ENCODE results near the gene SPO11. TPM values are rescaled to one million over a fixed set of nuclear protein-coding genes. Genes with fewer than 3 reads are reported as not detected.

The SPO11 gene
- total RNA-seq, 1 experiment from 2014 or later: not detected

DNA sequence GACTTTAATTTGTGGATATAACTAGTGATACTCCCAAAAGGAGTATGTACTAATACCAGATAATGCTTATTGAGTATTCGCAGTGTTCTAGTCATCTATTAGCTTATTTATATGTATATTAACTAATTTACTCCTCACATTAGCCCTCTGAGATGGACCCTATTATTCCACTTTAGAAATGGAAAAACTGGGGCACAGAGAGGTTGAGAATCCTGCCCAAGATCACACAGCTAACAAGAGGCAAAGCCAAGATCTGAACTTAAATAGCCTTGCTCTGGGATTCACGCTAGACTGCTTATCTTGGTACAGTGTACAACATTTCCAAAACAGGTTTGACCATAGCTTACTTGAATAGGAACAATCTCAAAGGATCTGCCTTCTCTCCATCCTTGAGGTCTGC, 8.5 kb upstream of the SPO11 start:
- intact Hi-C loops (cut with micrococcal nuclease): no loop called here
- CTCF ChIA-PET: interaction anchor here (0.6 to 3.6 kb wide), 8 partner anchors 8 to 234 kb away, joined by 3 to 24 read pairs (median 4); partner anchors contain the start of gene SPO11
- H3K27ac Mint-ChIP-seq (ENCODE audit: low read depth, unreplicated experiment): no peak overlapping the region

DNA sequence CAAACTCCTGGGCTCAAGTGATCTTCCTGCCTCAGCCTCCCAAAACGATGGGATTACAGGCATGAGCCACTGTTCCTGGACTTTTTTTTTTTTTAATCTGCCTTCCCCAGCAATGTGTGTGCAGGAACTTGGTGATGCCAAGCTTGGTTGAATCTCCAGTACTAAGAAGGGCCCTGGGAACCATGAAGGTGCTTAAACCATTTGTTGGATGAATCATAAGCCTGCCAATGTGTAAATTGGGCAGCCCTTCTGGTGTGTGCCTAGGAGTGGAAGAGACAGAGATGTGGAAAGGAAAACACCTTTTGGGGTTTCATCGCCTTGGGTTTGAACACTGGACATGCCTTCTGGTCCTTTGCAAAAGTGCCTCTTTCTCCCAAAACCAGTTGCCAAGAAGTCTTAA, 7.1 kb upstream of the SPO11 start:
- intact Hi-C loops (cut with micrococcal nuclease): no loop called here
- Mint-ChIP-seq H3K4me3 (ENCODE audit: unreplicated experiment) (no peak overlapping the region), H3K4me1 (ENCODE audit: insufficient read depth, unreplicated experiment) (peaks cover 20% of the 10 kb centered on the region), H3K27ac (ENCODE audit: low read depth, unreplicated experiment) (peak overlapping the region; percentile 26), H3K9me3 (ENCODE audit: unreplicated experiment) (no peaks in the 10 kb centered on the region), H3K27me3 (ENCODE audit: insufficient read depth, unreplicated experiment) (no peaks in the 10 kb centered on the region), H3K36me3 (ENCODE audit: insufficient read depth, unreplicated experiment) (no peaks in the 10 kb centered on the region)
- TF ChIP-seq, protein P1, sequence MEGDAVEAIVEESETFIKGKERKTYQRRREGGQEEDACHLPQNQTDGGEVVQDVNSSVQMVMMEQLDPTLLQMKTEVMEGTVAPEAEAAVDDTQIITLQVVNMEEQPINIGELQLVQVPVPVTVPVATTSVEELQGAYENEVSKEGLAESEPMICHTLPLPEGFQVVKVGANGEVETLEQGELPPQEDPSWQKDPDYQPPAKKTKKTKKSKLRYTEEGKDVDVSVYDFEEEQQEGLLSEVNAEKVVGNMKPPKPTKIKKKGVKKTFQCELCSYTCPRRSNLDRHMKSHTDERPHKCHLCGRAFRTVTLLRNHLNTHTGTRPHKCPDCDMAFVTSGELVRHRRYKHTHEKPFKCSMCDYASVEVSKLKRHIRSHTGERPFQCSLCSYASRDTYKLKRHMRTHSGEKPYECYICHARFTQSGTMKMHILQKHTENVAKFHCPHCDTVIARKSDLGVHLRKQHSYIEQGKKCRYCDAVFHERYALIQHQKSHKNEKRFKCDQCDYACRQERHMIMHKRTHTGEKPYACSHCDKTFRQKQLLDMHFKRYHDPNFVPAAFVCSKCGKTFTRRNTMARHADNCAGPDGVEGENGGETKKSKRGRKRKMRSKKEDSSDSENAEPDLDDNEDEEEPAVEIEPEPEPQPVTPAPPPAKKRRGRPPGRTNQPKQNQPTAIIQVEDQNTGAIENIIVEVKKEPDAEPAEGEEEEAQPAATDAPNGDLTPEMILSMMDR (IDR thresholded peaks at IDR 0.05; ENCODE audit: unreplicated experiment): no peak
- no TSS peak for BruUV-seq (replicated peaks)
- CTCF ChIA-PET: interaction anchor here (0.6 to 3.6 kb wide), 12 partner anchors 7 to 232 kb away, joined by 3 to 24 read pairs (median 4); partner anchors contain the start of gene RAE1
- peak; percentile 38 for DNase-seq (ENCODE audit: unreplicated experiment)
- POLR2A ChIA-PET: interaction anchor here (0.6 to 2.3 kb wide), 21 partner anchors 8 to 815 kb away, joined by 3 to 29 read pairs (median 4); no protein-coding TSS in a partner anchor

More for the DNA sequence above, 8.5 kb upstream of the SPO11 start:
- Mint-ChIP-seq H3K9me3 (ENCODE audit: unreplicated experiment) (no peaks in the 10 kb centered on the region), H3K27me3 (ENCODE audit: insufficient read depth, unreplicated experiment) (no peaks in the 10 kb centered on the region), H3K4me1 (ENCODE audit: insufficient read depth, unreplicated experiment) (peaks cover 13% of the 10 kb centered on the region), H3K4me3 (ENCODE audit: unreplicated experiment) (no peak overlapping the region), H3K36me3 (ENCODE audit: insufficient read depth, unreplicated experiment) (no peaks in the 10 kb centered on the region)
- TF ChIP-seq, protein P1 (IDR thresholded peaks at IDR 0.05; ENCODE audit: unreplicated experiment): no peak
- BruUV-seq (replicated peaks): no TSS peak
- no peak for DNase-seq (ENCODE audit: unreplicated experiment)
- POLR2A ChIA-PET: no interaction called here

DNA sequence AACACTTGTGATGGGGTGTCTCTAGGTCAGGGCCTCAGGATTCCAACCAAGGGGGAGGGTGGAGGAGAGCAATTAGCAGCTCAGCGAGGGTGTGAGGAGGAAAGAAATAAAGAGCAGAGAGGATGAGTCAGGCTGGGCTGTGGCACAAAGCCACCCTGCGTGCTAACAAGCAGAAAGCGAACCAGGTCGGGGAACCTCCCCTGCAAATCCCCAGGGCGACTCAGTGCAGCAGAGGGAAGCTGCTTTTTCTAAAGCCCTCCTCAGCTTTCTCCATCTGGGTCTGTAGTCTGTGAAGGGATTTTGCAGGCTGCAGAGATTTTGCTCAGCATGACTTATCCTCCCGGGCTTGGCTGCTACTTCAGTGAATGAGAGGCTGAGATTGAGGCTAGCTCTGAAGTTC, 6.6 kb upstream of the SPO11 start:
- CTCF ChIA-PET: interaction anchor here (0.6 to 3.6 kb wide), 10 partner anchors 8 to 233 kb away, joined by 3 to 24 read pairs (median 5); no protein-coding TSS in a partner anchor
- no peaks in the 10 kb centered on the region for H3K9me3 Mint-ChIP-seq (ENCODE audit: unreplicated experiment)
- no peaks in the 10 kb centered on the region for H3K36me3 Mint-ChIP-seq (ENCODE audit: insufficient read depth, unreplicated experiment)
- intact Hi-C loops (cut with micrococcal nuclease): no loop called here
- no peak overlapping the region for H3K4me3 Mint-ChIP-seq (ENCODE audit: unreplicated experiment)
- POLR2A ChIA-PET: interaction anchor here (0.6 to 2.3 kb wide), 23 partner anchors 8 to 280 kb away, joined by 3 to 29 read pairs (median 4); no protein-coding TSS in a partner anchor
- DNase-seq (ENCODE audit: unreplicated experiment): peak; percentile 89
- H3K4me1 Mint-ChIP-seq (ENCODE audit: insufficient read depth, unreplicated experiment): peaks cover 20% of the 10 kb centered on the region
- H3K27me3 Mint-ChIP-seq (ENCODE audit: insufficient read depth, unreplicated experiment): no peaks in the 10 kb centered on the region
- TF ChIP-seq, protein P1 (IDR thresholded peaks at IDR 0.05; ENCODE audit: unreplicated experiment): no peak
- no TSS peak for BruUV-seq (replicated peaks)
- H3K27ac Mint-ChIP-seq (ENCODE audit: low read depth, unreplicated experiment): peak overlapping the region; percentile 26

DNA sequence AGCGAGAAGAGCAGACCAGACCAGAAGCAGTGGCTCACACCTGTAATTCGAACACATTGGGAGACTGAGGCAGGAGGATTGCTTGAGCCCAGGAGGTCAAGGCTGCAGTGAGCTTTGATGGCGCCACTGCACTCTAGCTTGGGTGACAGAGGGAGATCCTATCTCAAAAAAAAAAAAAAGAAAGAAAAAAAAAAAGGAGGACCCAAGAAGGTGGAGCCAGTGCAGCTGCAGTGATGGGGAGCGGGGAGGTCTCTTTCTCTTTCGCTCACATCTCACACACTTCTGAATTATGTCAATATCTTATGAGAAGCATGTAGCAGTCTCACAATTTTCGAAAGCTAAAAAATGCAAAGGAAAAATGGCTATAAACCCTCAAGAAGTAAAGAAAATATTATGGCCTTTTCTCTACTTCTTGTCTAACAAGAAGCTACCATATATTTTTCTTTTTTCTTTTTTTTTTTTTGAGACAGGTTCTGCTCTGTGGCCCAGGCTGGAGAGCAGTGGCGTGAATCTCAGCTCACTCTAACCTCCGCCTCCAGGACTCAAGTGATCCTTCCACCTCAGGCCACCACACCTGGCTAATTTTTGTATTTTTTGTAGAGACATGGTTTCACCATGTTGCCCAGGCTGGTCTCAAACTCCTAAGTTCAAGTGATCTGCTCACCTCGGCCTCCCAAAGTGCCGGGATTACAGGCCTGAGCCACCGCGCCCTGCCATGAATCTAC, 3.8 kb upstream of the SPO11 start:
- Mint-ChIP-seq H3K4me1 (ENCODE audit: insufficient read depth, unreplicated experiment) (peaks cover 20% of the 10 kb centered on the region), H3K4me3 (ENCODE audit: unreplicated experiment) (no peak overlapping the region), H3K27ac (ENCODE audit: low read depth, unreplicated experiment) (no peak overlapping the region), H3K9me3 (ENCODE audit: unreplicated experiment) (no peaks in the 10 kb centered on the region), H3K36me3 (ENCODE audit: insufficient read depth, unreplicated experiment) (no peaks in the 10 kb centered on the region), H3K27me3 (ENCODE audit: insufficient read depth, unreplicated experiment) (peaks cover 3% of the 10 kb centered on the region)
- BruUV-seq (replicated peaks): no TSS peak
- ChIA-PET POLR2A (interaction anchor here (0.5 to 1.8 kb wide), 6 partner anchors 9 to 240 kb away, joined by 3 to 7 read pairs (median 4); no protein-coding TSS in a partner anchor), CTCF (interaction anchor here (1.0 to 14.1 kb wide), 7 partner anchors 11 to 330 kb away, joined by 3 to 216 read pairs (median 4); no protein-coding TSS in a partner anchor)
- TF ChIP-seq, protein P1 (IDR thresholded peaks at IDR 0.05; ENCODE audit: unreplicated experiment): no peak
- intact Hi-C loops (cut with micrococcal nuclease): no loop called here
- no peak for DNase-seq (ENCODE audit: unreplicated experiment)
